Esophagus muscularis mucosa (tissue), 4 donors: ENCODE results near the gene SMC4. TPM values are rescaled to one million over a fixed set of nuclear protein-coding genes. Genes with fewer than 3 reads are reported as not detected.

Experiments
- DNase-seq: peaks from one replicate; pipeline ENCODE4 v3.0.0-alpha.2; 2017; ENCODE audit errors: extremely low spot score
- H3K27ac ChIP-seq, 4 donors: fragments of 200-600 bp; sonication (generic); replicated peaks in 1 of 4; 1 replicate in 3 of 4; 2 replicates in 1 of 4; pipeline ENCODE4 v1.5.1; 2016 to 2019; ENCODE audit warnings: mild to moderate bottlenecking in 1 of 4
- H3K27me3 ChIP-seq, 4 donors: fragments of 200-600 bp; sonication (generic); one replicate each; pipeline versions ENCODE4 v1.5.1 to v1.6.0; 2016 to 2019
- H3K36me3 ChIP-seq, 4 donors: fragments of 200-600 bp; sonication (generic); one replicate each; pipeline ENCODE4 v1.5.1; 2016 to 2019
- H3K4me1 ChIP-seq, 4 donors: fragments of 200-600 bp; sonication (generic); one replicate each; pipeline ENCODE4 v1.5.1; 2016 to 2019
- H3K4me3 ChIP-seq, 4 donors: fragments of 200-600 bp; sonication (generic); 1 replicate in 2 of 4; 2 replicates in 2 of 4; pipeline ENCODE4 v1.5.1; 2016 to 2019; ENCODE audit warnings: mild to moderate bottlenecking in 4 of 4, moderate library complexity in 1 of 4
- H3K9me3 ChIP-seq, 4 donors: fragments of 200-600 bp; sonication (generic); 1 replicate in 3 of 4; 2 replicates in 1 of 4; pipeline ENCODE4 v1.5.1; 2016 to 2019
- CTCF ChIP-seq, 3 experiments: fragments of 200-600 bp in 2 of 3; fragments of 450-650 bp in 1 of 3; sonication (generic) in 2 of 3; IDR thresholded peaks; one replicate each; pipeline ENCODE4 v1.5.1; 2017 to 2019; ENCODE audit warnings: antibody characterized with exemption in 3 of 3, mild to moderate bottlenecking in 2 of 3, moderate library complexity in 1 of 3
- EP300 ChIP-seq: sonication (generic); formaldehyde crosslinking; IDR thresholded peaks from one replicate; pipeline ENCODE4 v1.6.1; 2017; ENCODE audit warnings: antibody characterized with exemption
- POLR2A ChIP-seq: fragments of 450-650 bp; IDR thresholded peaks from one replicate; pipeline ENCODE4 v1.6.1; 2017; ENCODE audit warnings: antibody characterized with exemption, moderate library complexity, mild to moderate bottlenecking, low read depth
- POLR2AphosphoS5 ChIP-seq, 2 donors: sonication (generic); formaldehyde crosslinking; IDR thresholded peaks; one replicate each; pipeline ENCODE4 v1.6.1; 2017; ENCODE audit warnings: antibody characterized with exemption in 2 of 2
- WGBS: methylation state at CpG from one replicate; pipeline ENCODE4 v1.1.5; 2018; 5-methylcytosine and 5-hydroxymethylcytosine counted together
- intact Hi-C: fragments of 100-400 bp; cut with DNase I; formaldehyde crosslinking; loops from one replicate; pipeline ENCODE4 v1.15.1; 2023
- total RNA-seq, 4 donors: library from RNA; depleted of rRNA; stranded (reverse); fragments of >200 nt; gene quantifications; one replicate each; pipeline versions ENCODE4 v1.1.0 to v1.2.1, GENCODE V29; 2016

Gene SMC4
- total RNA-seq, 4 donors from 2014 or later = 14.7 to 19.8 (median 17.9) TPM

GRCh38 chr3:160369784-160370183 is 29.7 kb upstream of the SMC4 start:
- no peak for DNase-seq
- intact Hi-C loops = no loop called here
- H3K4me3 ChIP-seq = no peak overlapping the region
- no peaks in the 10 kb centered on the region for H3K9me3 ChIP-seq
- TF ChIP-seq POLR2AphosphoS5 (IDR thresholded peaks at IDR 0.05) (no peak), EP300 (no peak), POLR2A (no peak), CTCF (IDR thresholded peaks at IDR 0.05) (no peak)
- peaks cover 7 to 31% (median 18%) of the 10 kb centered on the region in 4 donors for H3K36me3 ChIP-seq
- WGBS = 94% methylated on average over 1 of the region's 1 CpG
- no peak overlapping the region for H3K27ac ChIP-seq
- H3K27me3 ChIP-seq = no peaks in the 10 kb centered on the region
- no peaks in the 10 kb centered on the region for H3K4me1 ChIP-seq

GRCh38 chr3:160370987-160371857 is 28.2 kb upstream of the SMC4 start:
- intact Hi-C loops = no loop called here
- DNase-seq = no peak
- Histone ChIP-seq H3K4me3 (no peak overlapping the region), H3K4me1 (no peaks in the 10 kb centered on the region), H3K36me3 (peaks cover 10 to 32% (median 19%) of the 10 kb centered on the region in 4 donors), H3K27ac (no peak overlapping the region), H3K27me3 (no peaks in the 10 kb centered on the region), H3K9me3 (no peaks in the 10 kb centered on the region)
- TF ChIP-seq CTCF (IDR thresholded peaks at IDR 0.05) (no peak), POLR2A (no peak), POLR2AphosphoS5 (IDR thresholded peaks at IDR 0.05) (no peak), EP300 (no peak)
- WGBS = 97% methylated on average over 6 of the region's 6 CpGs

- DNase-seq = no peak
- Histone ChIP-seq H3K4me1 (no peaks in the 10 kb centered on the region), H3K9me3 (no peaks in the 10 kb centered on the region), H3K4me3 (no peak overlapping the region), H3K27me3 (no peaks in the 10 kb centered on the region), H3K36me3 (peaks cover 11 to 41% (median 25%) of the 10 kb centered on the region in 4 donors), H3K27ac (no peak overlapping the region)
- TF ChIP-seq EP300 (no peak), CTCF (IDR thresholded peaks at IDR 0.05) (no peak), POLR2A (no peak), POLR2AphosphoS5 (IDR thresholded peaks at IDR 0.05) (no peak)
- intact Hi-C loops = no loop called here
These were observed 26.7 kb upstream of the SMC4 start for GRCh38 chr3:160372780-160373179.

GRCh38 chr3:160373655-160374054 is 25.8 kb upstream of the SMC4 start:
- H3K4me3 ChIP-seq = no peak overlapping the region
- intact Hi-C loops = no loop called here
- TF ChIP-seq POLR2AphosphoS5 (IDR thresholded peaks at IDR 0.05) (no peak), EP300 (no peak), CTCF (IDR thresholded peaks at IDR 0.05) (no peak), POLR2A (no peak)
- no peaks in the 10 kb centered on the region for H3K9me3 ChIP-seq
- 87% methylated on average over 2 of the region's 2 CpGs for WGBS
- no peaks in the 10 kb centered on the region for H3K27me3 ChIP-seq
- H3K36me3 ChIP-seq = peaks cover 11 to 41% (median 25%) of the 10 kb centered on the region in 4 donors
- H3K4me1 ChIP-seq = no peaks in the 10 kb centered on the region
- no peak overlapping the region for H3K27ac ChIP-seq
- DNase-seq = no peak
